ENCODE results near the gene MAST1.
A peak's percentile ranks its signal among the peaks of the same experiment; 100 is the strongest.

MAST1 gene

DNA sequence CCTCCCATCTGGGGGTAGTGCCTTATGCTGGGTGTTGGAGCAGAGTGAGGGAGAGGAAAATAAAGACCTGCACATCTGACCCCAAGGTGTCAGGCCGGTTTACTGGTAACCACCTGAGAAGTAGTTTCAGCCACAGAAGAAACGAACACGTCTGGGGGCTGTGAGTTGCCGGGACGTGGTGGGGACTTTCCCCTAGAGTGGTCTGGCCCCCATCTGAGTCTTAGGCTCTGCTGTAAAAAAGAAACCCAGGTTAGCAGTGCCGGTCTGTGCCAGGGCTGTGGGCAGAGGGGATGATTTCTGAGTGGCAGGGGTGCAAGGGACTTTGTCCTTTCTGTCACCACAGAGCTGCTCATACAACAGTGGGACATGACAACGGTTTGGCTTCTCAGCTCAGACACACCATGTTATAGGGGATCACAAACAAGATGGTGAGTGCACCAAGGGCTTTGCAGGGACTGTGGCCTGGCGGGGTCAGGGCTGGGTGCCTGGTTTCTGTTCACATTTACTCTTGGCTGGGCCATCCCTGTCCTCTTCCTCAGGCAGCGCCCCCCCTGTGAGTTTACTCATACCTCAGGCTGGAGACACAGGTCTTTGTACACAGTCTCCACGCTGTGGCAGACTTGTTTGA lies 61.7 kb downstream of the MAST1 start:
- TF ChIP-seq, protein P1, sequence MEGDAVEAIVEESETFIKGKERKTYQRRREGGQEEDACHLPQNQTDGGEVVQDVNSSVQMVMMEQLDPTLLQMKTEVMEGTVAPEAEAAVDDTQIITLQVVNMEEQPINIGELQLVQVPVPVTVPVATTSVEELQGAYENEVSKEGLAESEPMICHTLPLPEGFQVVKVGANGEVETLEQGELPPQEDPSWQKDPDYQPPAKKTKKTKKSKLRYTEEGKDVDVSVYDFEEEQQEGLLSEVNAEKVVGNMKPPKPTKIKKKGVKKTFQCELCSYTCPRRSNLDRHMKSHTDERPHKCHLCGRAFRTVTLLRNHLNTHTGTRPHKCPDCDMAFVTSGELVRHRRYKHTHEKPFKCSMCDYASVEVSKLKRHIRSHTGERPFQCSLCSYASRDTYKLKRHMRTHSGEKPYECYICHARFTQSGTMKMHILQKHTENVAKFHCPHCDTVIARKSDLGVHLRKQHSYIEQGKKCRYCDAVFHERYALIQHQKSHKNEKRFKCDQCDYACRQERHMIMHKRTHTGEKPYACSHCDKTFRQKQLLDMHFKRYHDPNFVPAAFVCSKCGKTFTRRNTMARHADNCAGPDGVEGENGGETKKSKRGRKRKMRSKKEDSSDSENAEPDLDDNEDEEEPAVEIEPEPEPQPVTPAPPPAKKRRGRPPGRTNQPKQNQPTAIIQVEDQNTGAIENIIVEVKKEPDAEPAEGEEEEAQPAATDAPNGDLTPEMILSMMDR (conservative IDR thresholded peaks at IDR 0.05; ENCODE audit: low read depth, low read length), result no peak
- peak overlapping the region; percentile 83 for H3K27ac ChIP-seq
- H3K36me3 ChIP-seq (ENCODE audit: insufficient read depth), result no peaks in the 10 kb centered on the region
- peak overlapping the region; percentile 47 for H3K4me2 ChIP-seq
- no peaks in the 10 kb centered on the region for H4K20me1 ChIP-seq (ENCODE audit: insufficient read depth)
- peak overlapping the region; percentile 20; the same call in 1 of the 2 replicates for H3K9ac ChIP-seq
- no peaks in the 10 kb centered on the region for H3K79me2 ChIP-seq (ENCODE audit: insufficient read depth, low read depth)
- peaks cover 49% of the 10 kb centered on the region for H3K4me1 ChIP-seq (ENCODE audit: low read depth, poor library complexity, severe bottlenecking)
- H2AFZ ChIP-seq (ENCODE audit: low read depth), result no peak overlapping the region
- no peaks in the 10 kb centered on the region for H3K27me3 ChIP-seq (ENCODE audit: insufficient read depth, low read depth)
- no peak overlapping the region for H3K4me3 ChIP-seq (IDR thresholded peaks at IDR 0.05; ENCODE audit: insufficient read depth, low read depth, low read length)

DNA sequence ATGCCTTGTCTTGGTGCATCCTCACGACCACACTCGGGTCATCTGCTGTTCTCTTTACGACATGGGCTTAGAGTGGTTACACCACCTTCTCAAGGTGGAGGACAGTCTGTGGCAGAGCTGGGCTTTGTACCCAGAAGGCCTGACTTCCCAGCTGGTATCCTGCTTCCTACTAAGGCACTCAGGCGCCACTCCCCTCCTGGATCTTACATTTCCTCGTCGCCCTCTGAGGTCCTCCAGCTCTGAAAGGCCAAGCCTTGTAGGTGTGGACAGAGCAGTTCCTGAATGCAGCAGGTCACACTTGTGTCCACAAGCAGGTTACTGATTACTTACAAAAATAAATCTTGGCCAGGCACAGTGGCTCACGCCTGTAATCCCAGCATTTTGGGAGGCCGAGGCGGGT lies 68.9 kb downstream of the MAST1 start:
- Histone ChIP-seq H3K4me1 (ENCODE audit: low read depth, poor library complexity, severe bottlenecking) (peaks cover 52% of the 10 kb centered on the region), H3K36me3 (ENCODE audit: insufficient read depth) (no peaks in the 10 kb centered on the region), H3K4me3 (IDR thresholded peaks at IDR 0.05; ENCODE audit: insufficient read depth, low read depth, low read length) (no peak overlapping the region), H3K27ac (no peak overlapping the region), H3K79me2 (ENCODE audit: insufficient read depth, low read depth) (no peaks in the 10 kb centered on the region), H3K27me3 (ENCODE audit: insufficient read depth, low read depth) (no peaks in the 10 kb centered on the region), H3K9ac (no peak overlapping the region), H4K20me1 (ENCODE audit: insufficient read depth) (no peaks in the 10 kb centered on the region), H2AFZ (ENCODE audit: low read depth) (no peak overlapping the region), H3K4me2 (no peak overlapping the region)
- TF ChIP-seq, protein P1 (conservative IDR thresholded peaks at IDR 0.05; ENCODE audit: low read depth, low read length), result no peak

DNA sequence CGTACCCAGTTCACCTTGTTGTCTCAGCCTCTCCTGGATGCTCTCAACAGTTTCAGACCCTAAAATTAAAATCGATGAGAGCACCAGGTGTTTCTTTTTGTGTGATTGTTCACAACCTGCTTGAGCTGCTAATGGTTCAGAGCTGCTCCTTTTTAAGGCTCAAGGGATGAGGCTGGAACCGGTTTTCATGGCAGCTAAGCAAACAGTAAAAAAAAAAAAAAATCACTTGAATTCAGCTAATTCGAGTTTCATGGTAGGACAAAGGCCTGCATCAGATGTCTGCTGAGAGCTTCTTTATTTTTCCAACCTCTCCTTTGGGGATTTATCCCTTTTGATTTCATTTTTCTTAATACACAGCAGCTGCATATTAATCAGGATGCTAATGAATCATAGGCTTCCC lies 74.3 kb downstream of the MAST1 start:
- Histone ChIP-seq H3K4me2 (no peak overlapping the region; the same call in 1 of the 2 replicates), H2AFZ (ENCODE audit: low read depth) (no peak overlapping the region)

DNA sequence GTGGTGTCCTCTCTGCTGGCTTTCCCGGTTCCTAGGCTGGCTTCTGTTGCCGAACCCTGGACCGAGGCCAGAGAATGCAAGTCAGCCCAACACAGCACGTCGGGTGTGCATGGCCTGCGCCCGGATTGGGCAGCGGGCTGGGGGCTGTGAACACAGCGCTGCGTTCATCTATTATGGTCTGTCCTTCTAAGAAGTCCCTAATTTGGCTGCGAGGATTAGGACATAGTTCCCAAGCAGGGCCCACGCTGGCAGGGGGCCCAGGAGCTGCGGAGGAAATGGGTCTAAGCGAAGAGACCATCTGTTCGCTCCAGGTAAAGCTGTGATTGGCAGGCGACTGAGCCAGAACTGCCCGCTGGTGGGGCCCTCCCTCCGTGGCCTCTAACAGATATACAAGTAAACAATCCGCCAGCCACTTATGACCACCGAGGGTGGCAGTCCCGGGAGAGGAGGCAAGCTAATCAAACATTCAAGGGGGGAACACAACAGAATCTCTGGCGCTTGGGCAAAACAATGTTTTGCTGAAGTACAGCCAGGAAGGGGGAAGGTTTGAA lies 74.8 kb downstream of the MAST1 start:
- Histone ChIP-seq H3K36me3 (ENCODE audit: insufficient read depth) (no peaks in the 10 kb centered on the region), H2AFZ (ENCODE audit: low read depth) (no peak overlapping the region), H3K4me1 (ENCODE audit: low read depth, poor library complexity, severe bottlenecking) (peaks cover 47% of the 10 kb centered on the region), H3K27me3 (ENCODE audit: insufficient read depth, low read depth) (no peaks in the 10 kb centered on the region), H3K4me3 (IDR thresholded peaks at IDR 0.05; ENCODE audit: insufficient read depth, low read depth, low read length) (no peak overlapping the region), H4K20me1 (ENCODE audit: insufficient read depth) (no peaks in the 10 kb centered on the region), H3K27ac (no peak overlapping the region), H3K79me2 (ENCODE audit: insufficient read depth, low read depth) (no peaks in the 10 kb centered on the region), H3K9ac (no peak overlapping the region), H3K4me2 (no peak overlapping the region)
- TF ChIP-seq, protein P1 (conservative IDR thresholded peaks at IDR 0.05; ENCODE audit: low read depth, low read length), result no peak

More for the DNA sequence above, 74.3 kb downstream of the MAST1 start:
- TF ChIP-seq, protein P1 (conservative IDR thresholded peaks at IDR 0.05; ENCODE audit: low read depth, low read length), result no peak
- Histone ChIP-seq H3K27me3 (ENCODE audit: insufficient read depth, low read depth) (no peaks in the 10 kb centered on the region), H3K36me3 (ENCODE audit: insufficient read depth) (no peaks in the 10 kb centered on the region), H3K9ac (no peak overlapping the region), H3K79me2 (ENCODE audit: insufficient read depth, low read depth) (no peaks in the 10 kb centered on the region), H4K20me1 (ENCODE audit: insufficient read depth) (no peaks in the 10 kb centered on the region), H3K4me1 (ENCODE audit: low read depth, poor library complexity, severe bottlenecking) (peaks cover 52% of the 10 kb centered on the region), H3K4me3 (IDR thresholded peaks at IDR 0.05; ENCODE audit: insufficient read depth, low read depth, low read length) (no peak overlapping the region), H3K27ac (no peak overlapping the region)
